HEK293T (cell line): ENCODE measurements around the gene GLTPD2.

Experiments
- CTCF ChIA-PET: fragments of 350-600 bp; formaldehyde crosslinking; extraction: SDS; loops from one replicate; lab custom pipeline; 2021; ENCODE audit warnings: antibody characterized with exemption, inconsistent platforms; lab: Yijun Ruan, JAX
- POLR2A ChIA-PET: fragments of 350-600 bp; formaldehyde crosslinking; extraction: SDS; loops from one replicate; lab custom pipeline; 2020; ENCODE audit warnings: antibody characterized with exemption, inconsistent platforms; lab: Yijun Ruan, JAX
- DNase-seq: peaks from one replicate; pipeline ENCODE4 v3.0.0; 2012; ENCODE audit warnings: mixed read lengths; ENCODE audit errors: extremely low spot score
- ARNT ChIP-seq: fragments of 450-650 bp; IDR thresholded peaks from 2 replicates; pipeline ENCODE4 v1.6.1; 2017; ENCODE audit warnings: mild to moderate bottlenecking
- CTBP1 ChIP-seq: fragments of 450-650 bp; IDR thresholded peaks from 2 replicates; pipeline ENCODE4 v1.6.1; 2016; ENCODE audit warnings: borderline replicate concordance
- ELF4 ChIP-seq: fragments of 450-650 bp; IDR thresholded peaks from 2 replicates; pipeline ENCODE4 v1.6.1; 2017; ENCODE audit warnings: antibody characterized with exemption
- FOXA1 ChIP-seq: fragments of 450-650 bp; IDR thresholded peaks from 2 replicates; pipeline ENCODE4 v1.6.1; 2016; ENCODE audit warnings: mild to moderate bottlenecking
- FOXM1 ChIP-seq: fragments of 450-650 bp; IDR thresholded peaks from 2 replicates; pipeline ENCODE4 v1.6.1; 2017; ENCODE audit warnings: mild to moderate bottlenecking, borderline replicate concordance
- HDGF ChIP-seq: fragments of 450-650 bp; IDR thresholded peaks from 2 replicates; pipeline ENCODE4 v1.6.1; 2017; ENCODE audit warnings: antibody characterized with exemption, borderline replicate concordance
- NFRKB ChIP-seq: fragments of 450-650 bp; IDR thresholded peaks from 2 replicates; pipeline ENCODE4 v1.6.1; 2016; ENCODE audit warnings: mild to moderate bottlenecking, moderate library complexity
- ZNF384 ChIP-seq: fragments of 450-650 bp; IDR thresholded peaks from 2 replicates; pipeline ENCODE4 v1.6.1; 2016
- TF ChIP-seq, protein P1 (sequence below): fragments of 450-650 bp; IDR thresholded peaks from 2 replicates; pipeline ENCODE4 v1.6.1; 2016

Gene GLTPD2

DNA sequence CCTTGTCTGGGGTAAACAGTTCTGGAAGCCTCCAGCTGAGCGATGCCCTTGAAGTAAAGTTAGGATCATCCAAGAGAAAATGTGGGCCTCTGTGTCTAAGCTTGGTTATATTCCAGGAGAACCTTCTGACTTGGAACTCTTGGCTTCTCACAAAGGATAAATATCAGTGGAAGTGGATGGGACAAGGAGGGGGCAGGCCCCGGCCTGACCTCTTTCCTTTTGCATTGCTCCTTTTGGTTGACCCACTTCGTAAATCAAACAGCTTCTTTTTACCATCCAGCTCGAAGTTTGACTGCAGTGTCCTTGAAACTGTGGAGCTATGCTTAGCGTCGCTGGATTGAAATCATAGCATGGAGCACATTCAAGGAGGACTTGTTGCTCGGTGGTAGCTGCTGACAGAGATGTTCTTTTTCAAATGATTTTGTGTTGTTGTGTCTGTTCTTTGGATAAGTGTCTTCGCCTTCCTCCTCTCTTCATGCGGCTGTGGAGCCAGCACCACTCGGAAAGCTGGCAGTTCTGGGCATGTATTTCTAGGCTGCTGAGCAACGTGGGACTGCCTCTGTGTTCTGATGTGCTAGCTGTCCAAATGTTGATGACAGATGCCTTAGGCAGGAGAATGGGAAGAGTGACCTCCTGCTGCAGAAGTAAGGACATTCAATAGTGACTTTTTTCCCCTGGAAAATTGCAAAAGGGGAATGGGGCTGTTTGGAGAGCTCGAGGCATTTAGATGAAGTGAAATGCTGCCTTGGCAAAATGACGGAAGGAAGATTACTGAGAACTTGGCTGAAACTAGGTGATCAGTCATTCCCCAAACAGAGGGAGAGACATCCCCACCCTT is 48.9 kb downstream of the GLTPD2 start:
- ChIA-PET CTCF (interaction anchor here (0.6 to 1.0 kb wide), 3 partner anchors 29 to 38 kb away, joined by 3 to 4 read pairs (median 3); partner anchors contain the start of gene PLD2), POLR2A (interaction anchor here (0.6 to 2.0 kb wide), 11 partner anchors 9 to 134 kb away, joined by 3 to 10 read pairs (median 3); partner anchors contain the start of genes PELP1, PLD2, PSMB6 and SLC25A11)
- TF ChIP-seq HDGF: no peak
- TF ChIP-seq FOXA1: no peak
- no peak for TF ChIP-seq FOXM1
- no peak for TF ChIP-seq ZNF384
- TF ChIP-seq ARNT: no peak
- TF ChIP-seq, protein P1, sequence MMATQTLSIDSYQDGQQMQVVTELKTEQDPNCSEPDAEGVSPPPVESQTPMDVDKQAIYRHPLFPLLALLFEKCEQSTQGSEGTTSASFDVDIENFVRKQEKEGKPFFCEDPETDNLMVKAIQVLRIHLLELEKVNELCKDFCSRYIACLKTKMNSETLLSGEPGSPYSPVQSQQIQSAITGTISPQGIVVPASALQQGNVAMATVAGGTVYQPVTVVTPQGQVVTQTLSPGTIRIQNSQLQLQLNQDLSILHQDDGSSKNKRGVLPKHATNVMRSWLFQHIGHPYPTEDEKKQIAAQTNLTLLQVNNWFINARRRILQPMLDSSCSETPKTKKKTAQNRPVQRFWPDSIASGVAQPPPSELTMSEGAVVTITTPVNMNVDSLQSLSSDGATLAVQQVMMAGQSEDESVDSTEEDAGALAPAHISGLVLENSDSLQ: no peak
- no peak for TF ChIP-seq CTBP1
- no peak for TF ChIP-seq ELF4
- DNase-seq: no peak

DNA sequence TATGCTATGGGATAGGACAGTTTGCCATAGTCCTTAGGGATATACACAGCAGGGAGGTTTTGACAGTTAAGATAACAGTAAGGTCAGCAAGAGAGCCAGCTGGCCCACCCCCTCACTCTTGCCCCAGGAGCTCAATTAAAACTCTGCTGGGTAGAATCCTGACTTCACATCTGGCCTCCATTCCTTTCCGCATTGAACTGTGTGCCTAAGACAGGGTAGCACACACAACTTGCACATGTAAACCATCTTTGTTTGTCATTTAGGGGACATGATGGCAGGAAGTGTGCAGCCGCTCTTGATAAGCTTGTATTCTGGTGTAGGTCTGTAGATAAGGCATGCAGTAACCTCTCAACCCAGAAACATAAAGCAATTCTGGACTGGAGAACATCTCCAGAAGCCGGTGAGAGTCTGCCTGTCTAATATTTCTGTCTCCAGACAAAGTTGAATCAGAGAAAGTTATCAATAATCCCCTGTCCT is 49.6 kb downstream of the GLTPD2 start:
- ChIA-PET POLR2A (interaction anchor here (0.6 to 2.0 kb wide), 7 partner anchors 9 to 129 kb away, joined by 3 to 10 read pairs (median 3); partner anchors contain the start of genes PLD2 and PSMB6), CTCF (interaction anchor here (1.0 kb wide), 1 partner anchor 32 kb away, joined by 3 read pairs; the partner anchor contains the start of gene PLD2)
- TF ChIP-seq CTBP1 (no peak), NFRKB (no peak)
- no peak for DNase-seq

DNA sequence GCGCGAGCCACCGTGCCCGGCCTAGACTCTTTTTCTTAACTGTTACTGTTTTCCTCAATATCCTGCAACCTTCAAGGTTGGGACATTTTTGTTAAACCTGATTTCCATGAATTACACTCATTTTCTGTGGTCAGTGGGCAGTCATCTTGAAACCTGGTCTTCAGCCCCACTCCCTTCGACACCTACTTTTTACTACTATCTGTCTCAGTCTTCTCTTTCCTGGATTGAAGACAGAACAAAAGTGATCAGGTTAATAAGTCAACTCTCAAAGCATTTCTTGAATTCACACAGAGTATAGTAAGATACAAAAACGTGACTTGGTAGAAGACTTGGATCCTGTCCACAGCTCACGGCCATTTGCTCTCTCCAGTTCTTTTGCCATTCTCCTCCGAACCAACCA is 50.5 kb downstream of the GLTPD2 start:
- ChIA-PET CTCF (no interaction called here), POLR2A (interaction anchor here (1.3 kb wide), 1 partner anchor 8 kb away, joined by 6 read pairs; no protein-coding TSS in a partner anchor)
- no peak for DNase-seq
- TF ChIP-seq HDGF: no peak
